WTC11 (cell line): ENCODE results near the gene SIRPG. TPM values are rescaled to one million over a fixed set of nuclear protein-coding genes. Genes with fewer than 3 reads are reported as not detected.

Source experiments
- ATAC-seq: fragments of 200-7000 bp; cut with Tn5 transposase; 2 replicates; pipeline ENCODE4 v1.10.0; 2021; ENCODE audit warnings: mild to moderate bottlenecking, moderate library complexity
- CTCF ChIA-PET: fragments of 300-600 bp; sonication (Branson Sonifier 250); formaldehyde crosslinking; loops from one replicate; lab custom pipeline; 2021; ENCODE audit warnings: antibody characterized with exemption; lab: Charles Lee
- POLR2A ChIA-PET: fragments of 350-600 bp; sonication (Branson Sonifier 250); formaldehyde crosslinking; loops from one replicate; lab custom pipeline; 2021; ENCODE audit warnings: antibody characterized with exemption; lab: Charles Lee
- DNase-seq: peaks from one replicate; pipeline ENCODE4 v3.0.0; 2021; ENCODE audit warnings: low spot score
- H3K27ac Mint-ChIP-seq: 2 replicates; pipeline ENCODE4 v1.8.0; 2021; ENCODE audit warnings: mixed read lengths
- H3K27me3 Mint-ChIP-seq: 2 replicates; pipeline ENCODE4 v1.8.0; 2021; ENCODE audit warnings: low read depth, mild to moderate bottlenecking, moderate library complexity, mixed read lengths
- H3K36me3 Mint-ChIP-seq: 2 replicates; pipeline ENCODE4 v1.8.0; 2021; ENCODE audit warnings: mixed read lengths
- H3K4me1 Mint-ChIP-seq: 2 replicates; pipeline ENCODE4 v1.8.0; 2022; ENCODE audit warnings: mixed read lengths
- H3K4me3 Mint-ChIP-seq: 2 replicates; pipeline ENCODE4 v1.8.0; 2021; ENCODE audit warnings: mild to moderate bottlenecking, moderate library complexity, mixed read lengths
- H3K9me3 Mint-ChIP-seq: 2 replicates; pipeline ENCODE4 v1.8.0; 2021; ENCODE audit warnings: mixed read lengths
- CTCF ChIP-seq: fragments of 200-600 bp; IDR thresholded peaks from 2 replicates; pipeline ENCODE4 v1.8.0; 2022; ENCODE audit warnings: antibody characterized with exemption
- ERG ChIP-seq: fragments of 250-450 bp; sonication (Bioruptor Pico); IDR thresholded peaks from 2 replicates; pipeline ENCODE4 v1.8.0; 2021; ENCODE audit warnings: mild to moderate bottlenecking
- ESRRA ChIP-seq: sonication (generic); formaldehyde crosslinking; IDR thresholded peaks from 2 replicates; pipeline ENCODE4 v1.8.1; 2022; ENCODE audit warnings: mild to moderate bottlenecking, missing genetic modification reagents, borderline replicate concordance
- FOXJ3 ChIP-seq: sonication (generic); formaldehyde crosslinking; IDR thresholded peaks from 2 replicates; pipeline ENCODE4 v1.9.0; 2021; ENCODE audit warnings: missing genetic modification reagents, mild to moderate bottlenecking, borderline replicate concordance
- MLX ChIP-seq: sonication (generic); formaldehyde crosslinking; IDR thresholded peaks from 2 replicates; pipeline ENCODE4 v1.8.1; 2023; ENCODE audit warnings: mild to moderate bottlenecking, missing genetic modification reagents, moderate library complexity
- MYBL2 ChIP-seq: sonication (generic); formaldehyde crosslinking; IDR thresholded peaks from 2 replicates; pipeline ENCODE4 v1.8.1; 2023; ENCODE audit warnings: mild to moderate bottlenecking, moderate library complexity, missing genetic modification reagents
- NR2C2 ChIP-seq: sonication (generic); formaldehyde crosslinking; IDR thresholded peaks from 2 replicates; pipeline ENCODE4 v1.8.0; 2022; ENCODE audit warnings: mild to moderate bottlenecking, missing genetic modification reagents
- OVOL2 ChIP-seq: fragments of 250-450 bp; sonication (Bioruptor Pico); IDR thresholded peaks from 2 replicates; pipeline ENCODE4 v1.9.0; 2021; ENCODE audit warnings: mild to moderate bottlenecking, borderline replicate concordance
- TEAD1 ChIP-seq: sonication (generic); formaldehyde crosslinking; IDR thresholded peaks from 2 replicates; pipeline ENCODE4 v1.8.0; 2022; ENCODE audit warnings: mild to moderate bottlenecking, missing genetic modification reagents
- USF2 ChIP-seq: sonication (generic); formaldehyde crosslinking; IDR thresholded peaks from 2 replicates; pipeline ENCODE4 v1.8.1; 2023; ENCODE audit warnings: mild to moderate bottlenecking, missing genetic modification reagents, moderate library complexity
- ZNF138 ChIP-seq: sonication (generic); formaldehyde crosslinking; conservative IDR thresholded peaks from 2 replicates; pipeline ENCODE4 v1.8.1; 2022; ENCODE audit warnings: mild to moderate bottlenecking, moderate library complexity, missing genetic modification reagents
- ZNF232 ChIP-seq: sonication (generic); formaldehyde crosslinking; IDR thresholded peaks from 2 replicates; pipeline ENCODE4 v1.8.0; 2022; ENCODE audit warnings: mild to moderate bottlenecking, missing genetic modification reagents
- ZNF263 ChIP-seq: sonication (generic); formaldehyde crosslinking; IDR thresholded peaks from 2 replicates; pipeline ENCODE4 v1.8.1; 2022; ENCODE audit warnings: low read depth, mild to moderate bottlenecking, moderate library complexity, missing genetic modification reagents
- ZNF396 ChIP-seq: fragments of 250-450 bp; sonication (Bioruptor Pico); IDR thresholded peaks from 2 replicates; pipeline ENCODE4 v1.8.0; 2021; ENCODE audit warnings: mild to moderate bottlenecking, moderate library complexity, borderline replicate concordance
- ZNF423 ChIP-seq: fragments of 250-450 bp; sonication (Bioruptor Pico); IDR thresholded peaks from 2 replicates; pipeline ENCODE4 v2.1.2; 2022; ENCODE audit warnings: mild to moderate bottlenecking, moderate library complexity
- ZNF512 ChIP-seq: sonication (generic); formaldehyde crosslinking; IDR thresholded peaks from 2 replicates; pipeline ENCODE4 v1.8.1; 2022; ENCODE audit warnings: missing genetic modification reagents, borderline replicate concordance
- ZNF671 ChIP-seq: fragments of 250-450 bp; sonication (Bioruptor Pico); IDR thresholded peaks from 2 replicates; pipeline ENCODE4 v1.8.0; 2021; ENCODE audit warnings: mild to moderate bottlenecking
- total RNA-seq: library from RNA; stranded (reverse); gene quantifications from 3 replicates; pipeline ENCODE4 v1.2.3, GENCODE V29; 2021
- TF ChIP-seq, protein P1 (sequence below): sonication (generic); formaldehyde crosslinking; IDR thresholded peaks from 2 replicates; pipeline ENCODE4 v1.8.1; 2023; ENCODE audit warnings: mild to moderate bottlenecking, missing genetic modification reagents
- TF ChIP-seq, protein P2 (sequence below): fragments of 250-450 bp; sonication (Bioruptor Pico); IDR thresholded peaks from 2 replicates; pipeline ENCODE4 v1.9.0; 2021; ENCODE audit warnings: mild to moderate bottlenecking

Gene SIRPG
- total RNA-seq, 1 experiment from 2014 or later, result not detected

DNA sequence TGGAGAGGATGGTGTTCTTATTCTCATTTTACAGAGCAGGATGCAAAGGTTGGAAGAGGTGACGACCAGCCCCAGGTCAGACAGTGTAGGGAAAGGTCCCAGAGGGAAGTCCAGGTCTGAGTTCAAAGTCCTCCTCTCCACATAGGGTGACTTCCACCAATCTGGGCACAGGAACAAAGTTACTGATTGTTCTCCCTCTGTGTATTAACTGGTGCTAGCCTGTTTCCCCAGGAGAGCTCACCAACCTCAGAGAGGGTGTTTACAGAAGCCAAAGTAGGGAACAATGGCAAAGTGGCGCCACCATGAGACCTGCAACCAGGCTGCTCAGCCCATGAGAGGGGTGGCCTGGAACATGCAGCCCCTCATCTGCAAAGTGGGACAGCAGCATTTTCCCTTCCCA, 21.0 kb downstream of the SIRPG start:
- ATAC-seq (peak; percentile 66), DNase-seq (no peak)
- ChIA-PET POLR2A (no interaction called here), CTCF (interaction anchor here (1.0 to 2.9 kb wide), 4 partner anchors 11 to 140 kb away, joined by 3 to 17 read pairs (median 6); no protein-coding TSS in a partner anchor)
- TF ChIP-seq USF2 (CRISPR knock-in tag), result no peak
- no peak for TF ChIP-seq ZNF263
- no peak for TF ChIP-seq ESRRA (CRISPR knock-in tag)
- no peak for TF ChIP-seq TEAD1
- no peak for TF ChIP-seq ZNF512
- TF ChIP-seq ZNF423 (CRISPR knock-in tag), result no peak
- TF ChIP-seq NR2C2 (CRISPR knock-in tag), result no peak
- TF ChIP-seq ZNF396 (CRISPR knock-in tag), result no peak
- TF ChIP-seq ZNF138 (CRISPR knock-in tag), result no peak
- no peak for TF ChIP-seq ZNF671 (CRISPR knock-in tag)
- TF ChIP-seq OVOL2, result no peak
- TF ChIP-seq CTCF, result no peak
- no peak for TF ChIP-seq MYBL2
- TF ChIP-seq FOXJ3 (CRISPR knock-in tag), result no peak
- TF ChIP-seq MLX (CRISPR knock-in tag), result no peak
- TF ChIP-seq ERG (CRISPR knock-in tag), result no peak
- no peak overlapping the region for H3K27ac Mint-ChIP-seq
- no peaks in the 10 kb centered on the region; the same call in 1 of the 2 replicates for H3K36me3 Mint-ChIP-seq
- peaks cover 31% of the 10 kb centered on the region for H3K4me1 Mint-ChIP-seq
- H3K9me3 Mint-ChIP-seq, result 0 out of 2 replicates have a peak, but pooled peaks cover 3% of the 10 kb centered on the region
- no peak overlapping the region for H3K4me3 Mint-ChIP-seq
- H3K27me3 Mint-ChIP-seq, result peaks cover 5% of the 10 kb centered on the region; the same call in 1 of the 2 replicates

GRCh38 chr20:1635291-1635979, 22.1 kb downstream of the SIRPG start:
- H3K4me1 Mint-ChIP-seq, result peaks cover 41% of the 10 kb centered on the region
- CTCF ChIA-PET, result interaction anchor here (0.9 to 2.9 kb wide), 4 partner anchors 102 to 312 kb away, joined by 3 to 17 read pairs (median 6); no protein-coding TSS in a partner anchor
- peaks cover 5% of the 10 kb centered on the region; the same call in 1 of the 2 replicates for H3K27me3 Mint-ChIP-seq
- no peak for DNase-seq
- ATAC-seq, result peak; percentile 21; the same call in 1 of the 2 replicates
- H3K9me3 Mint-ChIP-seq, result 0 out of 2 replicates have a peak, but pooled peaks cover 3% of the 10 kb centered on the region
- no peak overlapping the region for H3K4me3 Mint-ChIP-seq
- POLR2A ChIA-PET, result no interaction called here
- H3K36me3 Mint-ChIP-seq, result no peaks in the 10 kb centered on the region; the same call in 1 of the 2 replicates
- H3K27ac Mint-ChIP-seq, result no peak overlapping the region
- no peak for TF ChIP-seq ZNF232 (CRISPR knock-in tag)
- TF ChIP-seq, protein P1, sequence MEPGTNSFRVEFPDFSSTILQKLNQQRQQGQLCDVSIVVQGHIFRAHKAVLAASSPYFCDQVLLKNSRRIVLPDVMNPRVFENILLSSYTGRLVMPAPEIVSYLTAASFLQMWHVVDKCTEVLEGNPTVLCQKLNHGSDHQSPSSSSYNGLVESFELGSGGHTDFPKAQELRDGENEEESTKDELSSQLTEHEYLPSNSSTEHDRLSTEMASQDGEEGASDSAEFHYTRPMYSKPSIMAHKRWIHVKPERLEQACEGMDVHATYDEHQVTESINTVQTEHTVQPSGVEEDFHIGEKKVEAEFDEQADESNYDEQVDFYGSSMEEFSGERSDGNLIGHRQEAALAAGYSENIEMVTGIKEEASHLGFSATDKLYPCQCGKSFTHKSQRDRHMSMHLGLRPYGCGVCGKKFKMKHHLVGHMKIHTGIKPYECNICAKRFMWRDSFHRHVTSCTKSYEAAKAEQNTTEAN (CRISPR knock-in tag), result no peak
- TF ChIP-seq, protein P2, sequence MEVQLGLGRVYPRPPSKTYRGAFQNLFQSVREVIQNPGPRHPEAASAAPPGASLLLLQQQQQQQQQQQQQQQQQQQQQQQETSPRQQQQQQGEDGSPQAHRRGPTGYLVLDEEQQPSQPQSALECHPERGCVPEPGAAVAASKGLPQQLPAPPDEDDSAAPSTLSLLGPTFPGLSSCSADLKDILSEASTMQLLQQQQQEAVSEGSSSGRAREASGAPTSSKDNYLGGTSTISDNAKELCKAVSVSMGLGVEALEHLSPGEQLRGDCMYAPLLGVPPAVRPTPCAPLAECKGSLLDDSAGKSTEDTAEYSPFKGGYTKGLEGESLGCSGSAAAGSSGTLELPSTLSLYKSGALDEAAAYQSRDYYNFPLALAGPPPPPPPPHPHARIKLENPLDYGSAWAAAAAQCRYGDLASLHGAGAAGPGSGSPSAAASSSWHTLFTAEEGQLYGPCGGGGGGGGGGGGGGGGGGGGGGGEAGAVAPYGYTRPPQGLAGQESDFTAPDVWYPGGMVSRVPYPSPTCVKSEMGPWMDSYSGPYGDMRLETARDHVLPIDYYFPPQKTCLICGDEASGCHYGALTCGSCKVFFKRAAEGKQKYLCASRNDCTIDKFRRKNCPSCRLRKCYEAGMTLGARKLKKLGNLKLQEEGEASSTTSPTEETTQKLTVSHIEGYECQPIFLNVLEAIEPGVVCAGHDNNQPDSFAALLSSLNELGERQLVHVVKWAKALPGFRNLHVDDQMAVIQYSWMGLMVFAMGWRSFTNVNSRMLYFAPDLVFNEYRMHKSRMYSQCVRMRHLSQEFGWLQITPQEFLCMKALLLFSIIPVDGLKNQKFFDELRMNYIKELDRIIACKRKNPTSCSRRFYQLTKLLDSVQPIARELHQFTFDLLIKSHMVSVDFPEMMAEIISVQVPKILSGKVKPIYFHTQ (CRISPR knock-in tag), result no peak
- no peak for TF ChIP-seq ZNF512
